DMS53 treated with DMSO at 0.1 percent for 48 hours (cell line): ENCODE measurements around the gene CAMK1D.
A peak's percentile ranks its signal among the peaks of the same experiment; 100 is the strongest.
"Not testable (repeated sequence)": the region's sequence is repeated elsewhere in the genome, so short reads cannot be mapped to it uniquely, and the experiment has no call there.

ENCODE experiments used
- DNase-seq: peaks from one replicate; lab custom pipeline; 2025; ENCODE audit not compliant: unreplicated experiment; lab: John Stamatoyannopoulos, UW

Gene CAMK1D

DNA sequence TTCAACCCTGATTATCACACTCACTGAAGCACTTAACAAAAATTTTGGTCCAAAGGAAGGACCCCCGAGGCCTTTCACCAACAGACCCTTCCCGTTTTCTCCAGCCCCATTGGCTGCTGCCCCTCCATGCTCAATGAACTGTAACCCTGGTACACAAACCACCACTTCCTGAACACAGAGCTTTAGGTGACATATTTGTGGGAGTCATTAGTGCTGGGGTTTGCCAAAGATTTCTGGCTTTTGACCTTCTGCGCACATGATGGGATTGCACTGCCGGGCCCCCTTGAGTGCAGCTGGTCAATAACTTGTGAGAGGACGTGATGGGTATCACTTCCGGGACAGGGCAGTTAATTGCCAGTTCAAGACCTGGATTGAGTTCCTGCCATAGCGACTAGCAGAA is 9.0 kb upstream of the CAMK1D start:
- DNase-seq = no peak

DNA sequence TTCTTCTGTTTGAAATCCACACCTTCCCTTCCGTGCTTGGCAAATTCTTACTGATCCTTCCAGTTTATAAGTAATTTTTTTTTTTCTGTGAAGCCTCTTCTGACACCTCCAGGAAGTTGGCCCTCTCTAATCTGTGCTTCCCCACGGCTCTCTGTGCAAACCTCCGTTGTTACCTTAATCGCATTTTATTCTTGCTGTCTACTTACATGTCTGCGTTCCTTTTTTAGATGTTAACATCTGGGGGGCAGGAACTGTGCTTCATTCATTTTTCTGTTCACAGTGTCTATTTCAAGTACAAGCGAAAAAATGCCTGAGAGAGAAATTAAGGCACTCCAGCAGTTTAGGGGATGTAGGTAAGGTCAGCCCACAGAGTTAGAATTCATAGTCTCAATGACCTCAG is 8.4 kb upstream of the CAMK1D start:
- no peak for DNase-seq

DNA sequence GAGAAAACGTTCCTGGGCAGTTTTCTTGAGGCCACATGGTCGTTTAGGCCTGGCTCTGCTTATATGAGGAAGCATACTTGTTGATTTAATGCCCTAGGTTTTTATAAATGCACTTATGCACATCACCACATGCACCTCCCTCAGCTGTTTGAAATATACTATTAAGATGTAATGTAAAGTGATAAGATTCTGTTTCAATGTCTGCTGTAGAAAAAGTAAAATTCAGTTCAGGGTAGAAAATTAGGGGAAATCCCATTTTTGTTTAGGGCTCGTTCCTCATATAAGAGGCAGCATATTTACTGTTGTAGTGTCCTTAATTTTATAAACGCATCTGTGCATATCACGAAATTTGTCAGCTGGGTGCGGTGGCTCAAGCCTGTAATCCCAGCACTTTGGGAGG is 7.8 kb upstream of the CAMK1D start:
- DNase-seq = no peak

DNA sequence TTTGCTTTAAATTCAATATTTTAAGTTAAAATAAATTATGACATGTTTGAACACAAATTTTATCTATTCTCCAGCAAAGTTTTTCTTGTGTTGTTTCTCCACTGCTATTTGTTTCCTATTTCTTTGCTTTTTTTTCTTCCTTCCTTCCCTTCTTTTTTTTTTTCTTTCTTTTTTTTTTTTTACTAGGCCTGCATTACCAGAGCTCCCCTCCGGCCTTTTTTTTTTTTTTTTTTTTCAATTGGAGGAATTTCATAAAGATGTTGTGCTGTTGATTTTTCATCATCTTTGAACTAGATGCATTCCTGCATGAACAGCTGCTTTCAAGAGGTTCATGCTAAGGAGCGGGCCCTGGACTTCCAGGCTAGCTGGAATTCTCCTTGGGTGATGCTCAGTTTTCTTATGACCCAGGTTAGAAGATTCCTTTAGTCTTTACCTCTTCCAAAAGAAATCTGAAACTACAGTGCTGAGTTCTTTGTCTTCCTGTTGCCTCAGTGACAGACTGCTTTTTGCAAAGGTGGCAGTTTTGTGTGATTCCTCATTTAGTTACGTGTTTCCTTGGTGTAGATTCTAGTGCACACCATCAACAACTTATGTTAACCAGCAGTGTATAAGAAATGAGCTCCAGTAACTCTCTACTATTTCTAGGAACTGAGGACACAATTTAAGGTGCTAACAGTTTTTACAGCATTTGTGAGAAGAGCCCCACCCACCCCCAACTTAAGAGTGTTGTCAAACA is 4.8 kb upstream of the CAMK1D start:
- no peak for DNase-seq

DNA sequence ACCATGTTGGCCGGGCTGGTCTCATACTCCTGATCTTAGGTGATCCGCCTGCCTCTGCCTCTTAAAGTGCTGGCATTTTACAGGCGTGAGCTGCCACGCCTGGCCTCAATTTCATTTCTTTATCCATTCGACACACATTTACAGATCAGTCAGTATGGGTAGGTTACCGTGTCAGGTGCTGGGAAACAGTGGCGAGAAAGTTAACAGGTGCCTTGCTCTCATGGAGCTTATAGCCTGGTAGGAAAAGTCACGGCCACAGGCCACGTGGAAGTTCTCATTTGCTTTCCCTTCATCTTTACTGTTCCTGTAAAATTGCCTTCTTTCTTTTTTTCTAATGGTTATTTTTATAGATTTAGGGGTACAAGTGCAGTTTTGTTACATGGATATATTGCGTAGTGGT is 2.6 kb upstream of the CAMK1D start:
- DNase-seq = no peak

DNA sequence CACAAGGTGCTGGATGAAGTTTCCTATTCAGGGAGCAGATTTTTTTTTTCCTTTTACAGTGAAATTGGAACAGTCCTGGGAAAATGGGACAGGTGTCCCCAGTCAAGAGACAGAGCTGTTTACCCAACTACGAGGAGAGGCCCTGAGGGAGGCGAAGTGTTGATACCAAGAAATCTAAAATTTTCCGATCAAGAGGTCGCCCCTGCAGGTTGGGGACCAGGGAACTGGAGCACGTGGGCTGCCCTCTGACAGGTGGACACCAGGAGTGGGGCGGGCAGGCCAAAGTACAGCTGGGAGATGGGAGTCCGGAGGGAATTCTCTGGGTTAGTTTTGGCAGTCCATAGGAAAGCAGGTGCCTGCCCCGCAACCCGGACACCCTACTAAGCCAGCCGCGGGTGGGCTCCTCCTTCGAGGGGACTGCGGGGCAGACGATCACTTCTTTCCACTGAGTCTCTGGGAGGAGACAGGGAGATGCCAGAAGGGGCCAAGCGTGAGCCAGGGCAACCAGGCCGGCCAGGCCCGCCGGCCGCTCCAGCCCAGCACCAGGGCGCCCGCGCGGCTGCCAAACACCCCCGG is 965 bp upstream of the CAMK1D start:
- DNase-seq = peak; percentile 49

DNA sequence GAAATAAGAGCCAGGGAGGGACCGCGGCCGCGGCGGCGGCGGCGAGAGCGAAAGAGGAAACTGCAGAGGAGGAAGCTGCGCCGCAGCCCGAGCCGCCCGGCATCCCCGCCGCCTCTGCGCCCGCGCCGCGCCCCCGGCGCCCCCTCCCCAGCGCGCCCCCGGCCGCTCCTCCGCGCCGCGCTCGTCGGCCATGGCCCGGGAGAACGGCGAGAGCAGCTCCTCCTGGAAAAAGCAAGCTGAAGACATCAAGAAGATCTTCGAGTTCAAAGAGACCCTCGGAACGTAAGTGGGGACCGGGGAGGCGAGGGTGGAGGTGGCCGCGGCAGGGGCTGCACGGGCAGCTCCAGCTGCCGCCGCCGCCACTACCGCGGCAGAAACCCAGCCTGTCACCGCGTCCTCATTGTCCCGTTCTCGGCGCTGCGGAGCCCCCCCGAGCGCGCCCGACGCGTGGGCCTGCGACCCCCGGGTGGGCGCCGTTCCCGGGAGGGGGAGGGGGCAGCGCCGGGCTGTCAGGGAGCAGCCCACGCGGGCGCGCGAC is 351 bp downstream of the CAMK1D start:
- no peak for DNase-seq

DNA sequence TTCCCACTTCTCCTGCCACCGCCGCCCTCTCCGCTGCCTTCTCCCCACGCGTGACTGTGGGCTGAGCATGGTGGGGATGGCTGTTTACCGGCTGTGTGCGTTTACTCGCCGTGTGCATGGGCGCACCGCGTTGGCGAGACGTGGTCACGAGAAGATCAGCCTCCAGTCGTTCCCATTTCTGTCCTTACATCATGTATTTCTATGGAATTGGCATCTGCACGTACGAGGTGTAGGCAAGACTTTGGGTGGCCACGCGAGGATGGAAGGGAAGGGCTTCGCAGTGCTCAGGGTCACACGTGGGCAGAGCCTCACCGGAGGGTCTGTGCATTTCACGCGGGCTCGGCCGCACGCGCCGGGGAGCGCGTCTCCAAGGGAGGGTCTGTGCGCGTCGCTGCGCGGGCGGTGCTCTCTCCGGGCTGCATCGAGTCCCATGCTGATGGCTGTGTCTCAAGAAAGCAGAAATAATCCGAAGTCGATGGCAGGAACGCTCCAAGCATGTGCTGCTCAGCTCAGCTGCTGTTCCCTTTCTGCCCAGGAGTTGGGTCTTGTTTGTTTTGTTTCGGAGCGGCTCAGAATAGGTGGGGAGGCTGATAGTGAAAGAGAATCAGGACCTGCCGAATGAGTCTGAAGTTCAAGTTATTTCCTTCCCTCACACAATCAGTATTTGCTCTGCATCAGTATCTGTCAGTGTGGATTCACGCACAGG is 973 bp downstream of the CAMK1D start:
- DNase-seq = peak; percentile 34

DNA sequence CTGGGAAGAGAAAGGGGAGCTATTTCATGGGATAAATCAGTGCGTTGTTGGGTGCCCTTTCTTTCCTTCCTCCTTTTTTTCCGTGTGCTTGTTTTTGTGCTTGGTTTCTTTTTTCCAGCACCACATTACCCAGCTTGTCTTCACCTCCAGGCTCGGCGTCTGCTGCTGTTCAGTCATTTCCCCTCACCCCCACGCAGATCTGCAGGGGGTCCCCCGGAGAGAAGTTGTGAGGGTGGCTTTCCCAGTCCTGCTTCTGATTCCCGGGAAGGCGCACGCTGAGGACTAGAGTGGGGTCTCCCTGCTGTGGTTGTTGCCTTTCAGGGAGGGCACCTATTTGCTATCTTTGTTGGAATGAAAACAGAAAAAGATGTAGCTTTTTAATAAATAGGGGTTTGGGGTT is 1.6 kb downstream of the CAMK1D start:
- DNase-seq = no peak

DNA sequence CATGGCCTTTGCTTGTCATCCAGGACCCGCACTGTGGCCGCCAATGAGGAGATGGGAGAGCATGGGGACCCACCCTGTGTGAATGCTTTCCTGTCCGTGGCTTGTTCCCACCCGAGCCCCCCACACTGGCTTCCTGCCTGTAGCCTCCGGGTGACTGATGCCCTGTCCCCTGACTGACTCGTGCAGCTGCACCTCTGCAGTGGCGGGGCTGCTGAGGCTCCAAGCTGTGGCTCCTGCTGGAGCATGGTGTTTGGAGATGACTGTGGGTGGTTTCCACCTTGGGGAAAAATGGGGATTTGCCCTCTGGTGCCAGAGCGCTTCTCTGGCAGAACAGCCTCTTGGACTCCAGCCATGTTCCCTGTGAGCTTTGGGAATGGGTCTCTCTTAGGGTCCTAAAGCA is 2.1 kb downstream of the CAMK1D start:
- DNase-seq = no peak

DNA sequence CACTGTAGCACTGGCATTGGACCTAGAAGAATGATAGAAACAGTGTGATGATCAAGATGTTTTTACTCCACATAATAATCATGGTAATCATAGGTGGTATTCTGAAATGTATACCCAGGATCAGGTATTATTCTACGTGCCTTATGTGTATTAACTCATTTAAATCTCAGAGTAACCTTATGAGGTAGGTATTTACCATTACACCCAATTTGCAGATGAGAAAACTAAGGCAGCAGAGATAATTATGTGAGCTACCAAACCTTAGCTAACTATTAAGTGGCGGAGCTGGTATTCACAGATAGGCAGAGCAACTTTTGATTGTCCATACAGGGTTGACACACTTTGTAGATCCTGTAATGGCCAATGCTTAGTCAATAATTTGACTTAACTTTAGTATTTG is 2.5 kb downstream of the CAMK1D start:
- no peak for DNase-seq

DNA sequence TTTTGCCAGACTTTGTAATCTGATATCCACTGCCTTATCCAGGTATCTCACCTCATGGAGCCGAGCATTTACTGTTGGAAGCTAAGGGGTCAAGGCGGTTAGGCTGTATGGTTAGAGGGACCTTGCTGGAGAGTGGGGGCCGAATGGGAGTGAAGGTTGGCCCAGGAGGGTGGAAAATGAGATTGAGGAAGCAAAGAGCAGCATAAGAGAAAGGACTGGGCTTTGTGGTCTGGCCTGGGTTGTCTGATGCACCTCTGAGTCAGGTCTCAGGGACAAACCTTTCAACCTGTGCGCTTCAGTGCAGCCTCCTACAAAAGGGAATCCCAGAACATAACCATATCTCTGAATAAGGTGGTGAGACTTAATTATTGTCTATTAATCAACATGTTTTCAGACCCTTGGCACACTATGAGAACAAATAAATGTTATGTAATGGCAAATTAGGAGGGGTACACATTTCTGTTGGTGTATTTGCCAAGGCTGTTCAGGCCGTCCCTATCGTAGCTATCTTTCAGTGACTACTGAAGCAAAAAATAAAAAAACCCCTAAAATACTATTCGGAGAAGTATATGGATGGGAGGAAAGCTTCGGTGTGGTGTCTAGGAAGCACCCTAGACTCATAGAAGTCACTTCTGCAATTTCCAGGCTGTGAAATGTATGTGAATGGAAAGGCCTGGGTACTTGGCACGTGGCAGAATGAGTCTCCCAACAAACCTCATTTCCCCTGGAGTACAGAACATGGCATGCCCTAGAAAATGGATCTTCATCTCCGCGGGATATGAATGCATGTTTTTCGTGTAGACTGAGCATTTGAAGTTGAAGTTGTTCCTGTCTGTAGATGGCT is 4.3 kb downstream of the CAMK1D start:
- no peak for DNase-seq

DNA sequence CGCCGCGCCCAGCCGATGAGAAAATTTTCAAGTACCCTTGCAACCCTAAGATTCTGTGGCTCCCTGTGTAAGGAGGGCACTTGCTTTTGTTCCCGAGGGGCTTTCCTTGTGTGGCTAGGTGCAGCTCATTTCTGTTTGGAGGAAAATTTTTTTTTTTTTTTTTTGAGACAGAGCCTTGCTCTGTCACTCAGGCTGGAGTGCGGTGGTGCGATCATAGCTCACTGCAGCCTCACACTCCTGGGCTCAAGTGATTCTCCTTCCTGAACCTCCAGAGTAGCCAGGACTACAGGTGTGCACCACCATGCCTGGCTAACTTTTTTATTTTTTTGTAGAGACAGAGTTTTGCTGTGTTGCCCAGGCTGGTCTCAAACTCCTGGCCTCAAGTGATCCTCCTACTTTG is 5.3 kb downstream of the CAMK1D start:
- DNase-seq = not testable (repeated sequence)

DNA sequence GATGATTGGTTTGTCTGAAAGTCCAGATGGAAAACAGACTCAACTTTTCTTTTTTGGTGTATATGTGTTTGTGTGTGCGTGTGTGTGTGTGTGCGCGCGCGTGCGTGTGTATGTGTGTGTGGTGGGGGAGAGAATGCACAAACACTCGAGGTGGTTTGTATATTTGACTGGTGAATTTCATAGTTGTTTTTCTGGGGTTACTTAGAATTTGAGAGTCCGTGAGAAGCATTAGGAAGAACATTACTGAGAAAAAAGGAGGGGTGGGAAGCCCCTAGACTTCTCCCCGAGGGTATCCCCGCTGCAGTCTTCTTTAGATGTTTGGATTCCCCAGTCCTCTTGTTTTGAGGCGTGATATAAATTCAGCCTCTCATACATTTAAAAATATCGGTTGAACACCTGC is 6.0 kb downstream of the CAMK1D start:
- no peak for DNase-seq

DNA sequence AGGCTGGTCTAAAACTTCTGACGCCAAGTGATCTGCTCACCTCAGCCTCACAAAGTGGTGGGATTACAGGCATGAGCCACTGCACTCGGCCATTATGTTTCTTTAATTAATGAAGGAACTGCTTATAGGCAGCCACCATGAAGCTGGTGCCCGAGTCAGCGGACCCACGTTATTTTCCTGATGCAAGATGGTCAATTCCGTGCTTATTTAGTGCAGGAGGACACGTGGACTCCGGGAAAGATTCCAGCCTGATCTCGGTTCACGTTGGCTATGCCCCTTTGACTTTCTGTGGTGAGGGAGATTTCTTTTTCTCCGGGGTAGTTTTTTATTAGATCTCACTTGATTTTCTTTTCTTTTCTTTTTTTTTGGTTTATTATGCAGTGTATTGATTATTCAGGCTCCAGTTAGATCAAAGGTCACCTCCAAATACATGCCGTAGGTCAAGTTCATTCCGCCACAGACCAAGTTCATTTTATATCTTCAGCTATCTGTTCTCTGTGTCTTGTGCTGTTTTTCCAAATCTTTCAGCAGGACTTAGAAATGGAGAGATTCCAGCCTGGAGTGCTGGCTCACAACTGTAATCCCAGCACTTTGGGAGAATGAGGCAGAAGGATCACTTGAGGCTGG is 8.3 kb downstream of the CAMK1D start:
- DNase-seq = no peak

DNA sequence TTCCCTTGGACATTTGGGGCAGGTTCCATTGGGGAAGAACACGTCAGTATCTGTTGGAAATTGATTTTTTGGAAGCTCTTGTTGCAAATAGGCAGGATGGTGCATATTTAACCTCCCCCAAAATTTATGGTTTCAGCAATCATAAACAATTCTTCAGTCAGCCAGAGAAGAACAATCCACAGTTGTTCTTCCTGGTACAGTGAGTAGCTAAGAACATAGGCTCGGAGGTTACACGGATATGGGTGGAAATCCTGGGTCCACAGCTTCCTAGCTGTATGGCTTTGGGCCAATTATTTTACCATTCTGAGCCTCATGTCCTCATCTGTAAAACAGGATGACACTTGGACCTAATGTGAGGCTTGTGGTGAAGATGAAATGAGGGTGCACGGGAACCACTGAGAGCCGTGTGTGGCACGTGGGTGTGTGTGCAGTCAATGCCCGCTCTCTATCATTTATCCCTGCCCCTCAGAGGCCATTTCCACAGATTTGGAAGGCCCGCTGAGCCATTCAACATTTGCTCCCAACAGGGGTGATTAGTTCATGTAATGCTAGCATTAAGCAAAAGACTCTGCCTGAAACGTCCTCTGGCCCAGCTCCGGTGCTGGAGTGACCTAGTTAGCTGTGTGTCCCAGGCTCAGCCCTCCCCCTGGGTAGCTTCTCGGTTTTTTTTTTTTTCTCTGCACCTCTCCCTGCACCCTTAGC is 9.7 kb downstream of the CAMK1D start:
- DNase-seq = no peak

DNA sequence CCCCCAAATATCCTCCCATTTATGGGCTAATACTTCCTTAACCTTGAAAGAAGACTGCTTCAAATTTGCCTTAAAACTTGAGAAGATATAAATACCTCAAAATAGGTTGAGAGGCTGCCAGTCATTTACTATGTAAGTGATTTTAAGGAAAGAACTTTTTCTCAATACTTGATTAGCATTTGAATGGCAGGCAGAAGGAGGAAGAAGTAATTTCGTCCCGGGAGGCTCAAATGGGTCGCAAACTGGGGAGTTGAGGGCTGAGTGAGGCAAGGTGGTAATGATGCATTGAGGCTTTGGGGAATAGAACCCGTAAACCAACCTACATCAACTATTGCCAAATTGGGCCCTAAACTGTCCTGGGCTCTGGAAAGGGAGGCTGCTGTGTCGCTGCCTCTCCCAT is 11.1 kb downstream of the CAMK1D start:
- no peak for DNase-seq

DNA sequence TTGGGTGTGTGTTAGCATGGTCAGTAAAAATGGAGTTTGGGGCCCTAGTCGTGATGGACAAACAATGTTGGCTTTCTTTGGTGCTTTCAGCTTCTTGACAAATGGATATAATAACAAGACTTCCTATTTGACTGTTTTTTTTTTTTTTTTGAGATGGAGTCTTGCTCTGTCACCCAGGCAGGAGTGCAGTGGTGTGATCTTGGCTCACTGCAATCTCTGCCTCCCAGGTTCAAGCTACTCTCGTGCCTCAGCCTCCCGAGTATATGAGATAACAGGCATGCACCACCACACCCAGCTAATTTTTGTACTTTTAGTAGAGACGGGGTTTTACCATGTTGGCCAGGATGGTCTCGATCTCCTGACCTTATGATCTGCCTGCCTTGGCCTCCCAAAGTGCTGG is 11.8 kb downstream of the CAMK1D start:
- DNase-seq = not testable (repeated sequence)

DNA sequence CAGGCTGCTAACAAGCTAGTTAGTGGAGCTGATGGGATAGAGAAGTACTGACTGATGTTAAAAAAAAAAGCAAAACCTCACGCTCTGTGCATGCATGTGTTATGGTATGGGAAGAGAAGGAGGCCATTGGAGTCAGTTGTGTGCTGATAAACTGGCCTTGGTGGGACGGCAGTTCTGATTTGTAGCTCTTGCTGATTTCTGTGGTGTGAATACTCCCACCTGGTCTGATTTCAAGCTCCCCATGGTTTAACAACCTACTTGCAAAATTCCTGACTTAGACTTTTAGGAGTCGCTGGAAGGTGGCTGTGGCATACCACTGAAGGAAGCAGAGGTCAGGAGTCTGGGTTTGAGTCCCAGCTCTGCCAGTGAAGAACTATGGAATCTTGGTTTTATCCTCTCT is 15.2 kb downstream of the CAMK1D start:
- no peak for DNase-seq

DNA sequence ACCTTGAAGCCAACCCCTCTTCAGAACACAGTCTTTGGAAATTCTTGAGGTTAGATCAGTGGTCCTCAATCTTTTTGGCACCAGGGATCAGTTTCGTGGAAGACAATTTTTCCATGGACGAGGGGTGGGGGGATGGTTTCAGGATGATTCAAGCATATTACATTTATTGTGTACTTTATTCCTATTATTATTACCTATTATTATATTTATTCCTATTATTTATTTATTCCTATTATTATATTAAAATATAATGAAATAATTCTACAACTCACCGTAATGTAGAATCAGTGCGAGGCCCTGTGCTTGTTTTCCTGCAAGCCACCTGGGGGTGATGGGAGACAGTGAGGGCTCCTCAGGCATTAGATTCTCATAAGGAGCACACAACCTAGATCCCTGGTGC is 17.9 kb downstream of the CAMK1D start:
- DNase-seq = no peak
